GM12872 (cell line): ENCODE results near the gene ZNF394.

Experiments
- CTCF ChIP-seq: IDR thresholded peaks from 3 replicates; pipeline ENCODE4 v1.5.1; 2011; ENCODE audit warnings: low read depth, mild to moderate bottlenecking, low read length, moderate library complexity; ENCODE audit not compliant: insufficient read depth

The ZNF394 gene

GRCh38 chr7:99500637-99501009 is 542 bp upstream of the ZNF394 start:
- TF ChIP-seq CTCF, result no peak

DNA sequence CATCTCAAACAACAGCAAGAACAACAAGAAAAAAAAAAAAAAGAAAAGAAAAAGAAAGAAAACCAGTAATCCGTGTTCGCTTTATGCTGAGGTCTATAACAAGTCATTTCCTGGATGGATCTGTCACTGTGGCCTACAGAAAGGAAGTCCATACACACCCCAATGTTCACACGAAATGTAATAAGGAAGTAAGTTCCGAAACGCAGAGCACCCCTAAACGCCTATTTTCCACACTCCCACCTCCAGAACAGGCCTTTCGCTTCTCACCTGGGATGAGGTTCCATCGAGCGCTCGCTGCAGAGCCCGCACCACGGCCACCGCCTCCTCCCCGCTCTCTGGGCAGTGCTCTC is 735 bp downstream of the ZNF394 start:
- no peak for TF ChIP-seq CTCF

- TF ChIP-seq CTCF, result no peak
These were observed 1.5 kb downstream of the ZNF394 start for GRCh38 chr7:99498546-99498944.

DNA sequence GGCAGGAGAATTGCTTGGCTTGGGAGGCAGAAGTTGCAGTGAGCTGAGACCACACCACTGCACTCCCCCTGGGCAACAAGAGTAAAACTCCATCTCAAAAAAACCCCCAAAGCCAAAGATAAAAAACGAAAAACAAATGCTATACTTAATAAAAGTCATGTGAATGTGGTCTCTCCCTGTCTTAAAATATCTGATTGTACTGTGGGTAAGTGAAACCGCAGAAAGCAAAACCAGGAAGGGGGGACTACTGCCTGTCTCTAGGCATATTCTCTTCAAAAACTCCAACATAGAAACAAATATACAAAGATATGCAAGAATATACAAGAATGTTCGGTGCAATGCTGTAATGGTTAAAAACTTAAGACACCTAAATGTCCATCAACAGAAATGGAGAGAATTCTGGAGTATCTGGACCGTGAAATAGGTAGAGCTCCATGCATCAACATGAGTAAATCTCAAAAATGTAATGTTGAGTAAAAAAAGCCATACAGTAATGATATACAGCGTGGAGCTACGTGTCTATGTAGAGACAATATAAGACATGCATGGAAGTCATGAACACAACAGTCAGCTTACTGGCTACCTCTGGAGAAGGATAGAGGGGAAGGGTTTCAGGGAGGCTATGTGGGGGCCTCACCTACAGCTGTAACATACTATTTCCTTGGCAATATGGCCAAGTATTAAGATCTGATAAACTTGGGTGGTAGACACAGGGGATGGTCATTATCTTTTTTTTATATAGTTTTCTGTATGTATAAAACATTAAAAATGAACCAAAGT is 2.1 kb downstream of the ZNF394 start:
- no peak for TF ChIP-seq CTCF

GRCh38 chr7:99493823-99494222 is 6.3 kb downstream of the ZNF394 start:
- TF ChIP-seq CTCF, result no peak

DNA sequence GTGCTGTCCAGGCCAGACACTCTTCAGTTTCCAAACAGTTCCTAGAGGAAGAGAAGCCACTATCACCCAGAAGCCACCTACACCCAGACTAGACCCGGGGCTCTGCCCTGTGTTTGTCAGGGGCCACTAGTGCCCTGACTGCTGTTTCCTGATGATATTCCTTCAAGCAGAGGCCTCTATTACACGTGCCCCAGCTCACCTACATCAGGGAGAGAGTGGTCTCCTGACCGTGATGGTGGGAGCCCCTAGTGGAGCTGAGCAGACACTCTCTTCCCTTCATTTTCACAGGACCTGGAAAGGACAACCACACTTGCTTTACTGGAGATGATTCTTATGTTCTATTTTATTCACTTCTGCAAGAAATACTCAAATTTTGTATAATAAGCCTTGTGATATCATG is 9.2 kb downstream of the ZNF394 start:
- no peak for TF ChIP-seq CTCF

DNA sequence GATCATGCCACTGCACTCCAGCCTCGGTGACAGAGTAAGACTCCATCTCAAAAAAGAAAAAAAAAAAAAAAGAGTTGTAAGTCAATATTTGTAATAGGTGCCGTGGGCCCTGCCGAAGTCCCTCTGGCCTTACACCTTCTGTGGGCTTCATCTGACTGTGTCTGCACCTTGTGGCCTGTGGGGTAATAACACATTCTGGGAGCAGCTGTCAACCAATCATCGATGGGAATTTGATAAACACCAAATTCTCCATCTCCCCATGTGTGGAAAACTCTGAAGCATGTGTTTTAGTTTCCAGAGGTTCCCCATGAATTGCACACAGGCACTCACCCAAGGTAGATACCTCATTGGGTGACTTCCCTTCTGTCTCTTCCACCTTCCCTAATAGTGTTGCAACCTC is 10.8 kb downstream of the ZNF394 start:
- 0 out of 3 replicates have a peak, but pooled peaks have one; percentile 5 for TF ChIP-seq CTCF
